Naive thymus-derived CD4-positive, alpha-beta T cell (primary cell): ENCODE results near the gene RMI1. TPM values are rescaled to one million over a fixed set of nuclear protein-coding genes. Genes with fewer than 3 reads are reported as not detected.

Experiments used
- ATAC-seq: fragments of 150-1000 bp; cut with Tn5 transposase; 2 replicates; pipeline ENCODE4 v1.10.0; 2021; ENCODE audit warnings: mild to moderate bottlenecking, moderate library complexity
- CTCF ChIA-PET: fragments of 350-600 bp; sonication (Branson Sonifier 250); formaldehyde crosslinking; loops from one replicate; lab custom pipeline; 2021; ENCODE audit warnings: antibody characterized with exemption; lab: Charles Lee
- POLR2A ChIA-PET: fragments of 350-600 bp; sonication (Branson Sonifier 250); formaldehyde crosslinking; loops from one replicate; lab custom pipeline; 2021; ENCODE audit warnings: antibody characterized with exemption, inconsistent platforms; lab: Charles Lee
- DNase-seq, 9 donors: peaks; one replicate each; pipeline versions ENCODE4 v3.0.0 to v3.0.0-alpha.2; 2020 to 2022; ENCODE audit warnings: mixed read lengths in 1 of 9
- H3K27ac ChIP-seq: one replicate; pipeline ENCODE4 v1.7.0; 2013; ENCODE audit warnings: mild to moderate bottlenecking, low read depth, low read length, moderate library complexity
- H3K27me3 ChIP-seq, 2 donors: one replicate each; pipeline ENCODE4 v1.7.0; 2013; ENCODE audit warnings: low read length in 2 of 2, mild to moderate bottlenecking in 2 of 2, moderate library complexity in 2 of 2; ENCODE audit not compliant: control insufficient read depth in 2 of 2, insufficient read depth in 2 of 2
- H3K36me3 ChIP-seq, 3 experiments: 1 replicate in 2 of 3; 2 replicates in 1 of 3; pipeline ENCODE4 v1.7.0; 2013; ENCODE audit warnings: low read length in 3 of 3, mild to moderate bottlenecking in 3 of 3, moderate library complexity in 1 of 3; ENCODE audit not compliant: insufficient read depth in 3 of 3, control insufficient read depth in 2 of 3
- H3K4me1 ChIP-seq, 2 donors: one replicate each; pipeline ENCODE4 v1.7.0; 2013; ENCODE audit warnings: low read length in 2 of 2, mild to moderate bottlenecking in 2 of 2, moderate library complexity in 1 of 2; ENCODE audit not compliant: control insufficient read depth in 2 of 2, insufficient read depth in 2 of 2
- H3K4me3 ChIP-seq: 2 replicates; pipeline ENCODE4 v1.7.0; 2013; ENCODE audit warnings: mild to moderate bottlenecking, low read length
- H3K9me3 ChIP-seq, 3 experiments: 1 replicate in 2 of 3; 2 replicates in 1 of 3; pipeline ENCODE4 v1.7.0; 2013; ENCODE audit warnings: low read length in 3 of 3; ENCODE audit not compliant: control insufficient read depth in 2 of 3
- H3K27ac Mint-ChIP-seq, 9 donors: one replicate each; pipeline ENCODE4 v1.8.0; 2020 to 2022; ENCODE audit warnings: mixed read lengths in 9 of 9, mild to moderate bottlenecking in 8 of 9, moderate library complexity in 5 of 9, inconsistent platforms in 2 of 9
- H3K27me3 Mint-ChIP-seq, 5 donors: one replicate each; pipeline ENCODE4 v1.8.0; 2021 to 2022; ENCODE audit warnings: mixed read lengths in 5 of 5, mild to moderate bottlenecking in 1 of 5
- H3K36me3 Mint-ChIP-seq, 5 donors: one replicate each; pipeline ENCODE4 v1.8.0; 2020 to 2022; ENCODE audit warnings: mixed read lengths in 5 of 5, mild to moderate bottlenecking in 3 of 5, inconsistent platforms in 1 of 5
- H3K4me1 Mint-ChIP-seq, 7 donors: one replicate each; pipeline ENCODE4 v1.8.0; 2020 to 2022; ENCODE audit warnings: mixed read lengths in 7 of 7, mild to moderate bottlenecking in 3 of 7, inconsistent platforms in 1 of 7
- H3K4me3 Mint-ChIP-seq, 10 donors: one replicate each; pipeline ENCODE4 v1.8.0; 2020 to 2022; ENCODE audit warnings: mild to moderate bottlenecking in 10 of 10, mixed read lengths in 10 of 10, moderate library complexity in 6 of 10, inconsistent platforms in 2 of 10
- H3K9me3 Mint-ChIP-seq, 11 donors: one replicate each; pipeline ENCODE4 v1.8.0; 2020 to 2022; ENCODE audit warnings: mixed read lengths in 11 of 11, mild to moderate bottlenecking in 4 of 11, inconsistent platforms in 1 of 11, moderate library complexity in 1 of 11
- intact Hi-C, 2 donors: fragments of 100-400 bp; cut with micrococcal nuclease; formaldehyde crosslinking; loops; one replicate each; pipeline ENCODE4 v1.15.1; 2023
- polyA plus RNA-seq, 2 donors: library from polyadenylated mRNA; unstranded; fragments of 300-500 nt; fragmentation: Illumina TruSeq; gene quantifications; one replicate each; pipeline ENCODE4 v1.2.3, GENCODE V29; 2021
- total RNA-seq, 6 experiments: library from RNA in 5 of 6; stranded (reverse) in 5 of 6; gene quantifications; 1 replicate in 5 of 6; 2 replicates in 1 of 6; pipeline ENCODE4 v1.2.3 and lab custom pipeline; 2021 to 2026

RMI1 gene
- total and polyA plus RNA-seq, 7 experiments from 2014 or later = 1.6 to 24.8 (median 5.8) TPM

DNA sequence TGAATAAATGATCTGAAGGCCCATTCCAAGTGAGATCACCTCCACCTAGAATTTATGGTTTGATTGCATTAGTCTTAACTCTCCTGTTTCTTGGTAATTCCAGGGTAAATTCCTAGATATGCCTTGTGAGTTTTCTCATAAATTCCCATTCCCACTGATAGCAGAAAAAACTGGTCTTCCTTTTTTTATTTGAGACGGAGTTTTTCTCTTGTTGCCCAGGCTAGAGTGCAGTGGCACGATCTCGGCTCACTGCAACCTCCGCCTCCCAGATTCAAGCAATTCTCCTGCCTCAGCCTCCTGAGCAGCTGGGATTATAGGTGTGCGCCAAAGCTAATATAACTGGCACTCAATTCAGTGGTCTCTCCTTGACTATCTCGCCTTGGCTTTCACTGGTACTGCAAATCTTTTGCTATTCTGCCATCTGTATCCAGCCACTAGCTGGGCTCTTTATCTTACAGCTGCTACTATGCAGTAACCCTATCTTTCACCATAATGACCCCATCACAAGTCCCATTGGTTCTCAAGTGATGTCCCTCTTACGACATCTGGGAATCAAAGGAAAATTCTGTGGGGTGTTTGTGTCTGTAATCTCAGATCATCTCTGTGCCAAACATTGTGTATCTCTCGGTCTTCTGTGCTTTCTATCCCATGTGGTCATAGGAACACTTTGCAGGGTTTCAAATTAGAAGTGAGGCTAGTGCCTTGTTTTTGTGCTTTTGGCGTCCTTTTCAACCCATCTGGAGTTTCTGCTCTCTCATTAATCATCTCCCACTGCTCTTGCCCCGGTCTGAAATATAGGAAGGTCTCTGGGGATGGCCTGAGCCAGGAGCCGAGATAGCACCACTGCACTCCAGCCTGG is 15.0 kb upstream of the RMI1 start:
- CTCF ChIA-PET = interaction anchor here (0.5 kb wide), 1 partner anchor 286 kb away, joined by 3 read pairs; no protein-coding TSS in a partner anchor
- peaks cover 0 to 1% (median 0%) of the 10 kb centered on the region in 11 donors for H3K9me3 Mint-ChIP-seq
- peaks cover 0 to 3% of the 10 kb centered on the region in 2 donors for H3K4me1 ChIP-seq
- no peak overlapping the region for H3K4me3 ChIP-seq
- peak in 1 of 9 donors; percentile 15 for DNase-seq
- H3K9me3 ChIP-seq = no peaks in the 10 kb centered on the region
- intact Hi-C loops = loop anchor here (1.0 to 2.0 kb wide), 2 partner anchors 8 to 13 kb away; no protein-coding TSS in a partner anchor
- H3K27me3 ChIP-seq = no peaks in the 10 kb centered on the region
- peaks cover 12 to 34% (median 30%) of the 10 kb centered on the region in 3 experiments for H3K36me3 ChIP-seq
- H3K27me3 Mint-ChIP-seq = no peaks in the 10 kb centered on the region
- H3K36me3 Mint-ChIP-seq = peaks cover 0 to 21% (median 12%) of the 10 kb centered on the region in 5 donors
- H3K27ac ChIP-seq = no peak overlapping the region
- peak; percentile 27 for ATAC-seq
- POLR2A ChIA-PET = interaction anchor here (0.8 kb wide), 1 partner anchor 19 kb away, joined by 3 read pairs; no protein-coding TSS in a partner anchor
- H3K27ac Mint-ChIP-seq = peak overlapping the region in 8 of 9 donors; percentile 3 to 84 (median 41)
- no peak overlapping the region for H3K4me3 Mint-ChIP-seq
- peaks cover 1 to 22% (median 19%) of the 10 kb centered on the region in 7 donors for H3K4me1 Mint-ChIP-seq

DNA sequence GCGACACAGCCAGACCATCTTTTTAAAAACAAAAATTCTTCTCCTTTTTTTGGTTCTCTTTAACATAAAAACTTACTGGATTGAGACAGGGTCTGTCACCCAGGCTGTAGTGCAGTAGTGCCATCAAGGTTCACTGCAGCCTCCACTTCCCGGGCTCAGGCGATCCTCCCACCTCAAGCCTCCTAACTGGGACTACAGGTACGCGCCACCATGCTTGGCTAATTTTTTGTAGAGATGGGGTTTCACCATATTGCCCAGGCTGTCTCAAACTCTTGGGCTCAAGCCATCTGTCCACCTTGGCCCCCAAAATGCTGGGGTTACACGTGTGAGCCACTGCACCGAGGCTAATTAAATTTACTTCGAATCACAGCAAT is 14.4 kb upstream of the RMI1 start:
- DNase-seq = no peak
- H3K36me3 Mint-ChIP-seq = peaks cover 0 to 27% (median 17%) of the 10 kb centered on the region in 5 donors
- no peaks in the 10 kb centered on the region for H3K27me3 Mint-ChIP-seq
- H3K4me3 Mint-ChIP-seq = no peak overlapping the region
- peaks cover 1 to 27% (median 22%) of the 10 kb centered on the region in 7 donors for H3K4me1 Mint-ChIP-seq
- Histone ChIP-seq H3K4me3 (no peak overlapping the region), H3K9me3 (no peaks in the 10 kb centered on the region), H3K4me1 (peaks cover 0 to 3% of the 10 kb centered on the region in 2 donors), H3K27ac (no peak overlapping the region), H3K27me3 (no peaks in the 10 kb centered on the region), H3K36me3 (peaks cover 16 to 40% (median 36%) of the 10 kb centered on the region in 3 experiments)
- H3K9me3 Mint-ChIP-seq = peaks cover 0 to 1% (median 0%) of the 10 kb centered on the region in 11 donors
- peak overlapping the region in 8 of 9 donors; percentile 3 to 76 (median 24) for H3K27ac Mint-ChIP-seq
- ATAC-seq = peak; percentile 26
- POLR2A ChIA-PET = interaction anchor here (1.8 kb wide), 1 partner anchor 14 kb away, joined by 9 read pairs; the partner anchor contains the start of genes HNRNPK and RMI1
- CTCF ChIA-PET = interaction anchor here (0.5 kb wide), 1 partner anchor 287 kb away, joined by 3 read pairs; no protein-coding TSS in a partner anchor
- intact Hi-C loops = no loop called here

DNA sequence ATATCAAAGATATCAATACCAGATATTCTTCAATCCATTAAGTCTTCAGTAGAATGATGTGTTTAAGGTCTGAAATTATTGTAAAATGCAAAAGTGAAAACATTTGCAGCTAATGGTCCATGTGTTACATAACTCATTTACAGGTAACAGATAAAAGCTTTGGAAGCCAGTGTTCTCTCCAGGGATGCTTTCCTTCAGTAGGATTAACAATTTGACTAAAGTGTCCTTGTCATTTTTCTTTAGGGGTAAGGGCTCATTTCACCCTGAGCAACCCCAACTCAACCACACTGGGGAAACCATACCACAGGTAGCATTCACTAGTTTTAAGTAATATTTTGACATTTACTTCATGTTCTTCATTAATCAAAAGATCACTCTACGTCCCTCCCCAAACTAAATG is 13.5 kb upstream of the RMI1 start:
- no peaks in the 10 kb centered on the region for H3K9me3 ChIP-seq
- H3K27me3 Mint-ChIP-seq = no peaks in the 10 kb centered on the region
- peaks cover 0 to 3% of the 10 kb centered on the region in 2 donors for H3K4me1 ChIP-seq
- peaks cover 6 to 36% (median 26%) of the 10 kb centered on the region in 5 donors for H3K36me3 Mint-ChIP-seq
- intact Hi-C loops = no loop called here
- H3K27ac Mint-ChIP-seq = peak overlapping the region in 8 of 9 donors; percentile 3 to 47 (median 13)
- ChIA-PET POLR2A (interaction anchor here (1.8 kb wide), 1 partner anchor 13 kb away, joined by 9 read pairs; the partner anchor contains the start of genes HNRNPK and RMI1), CTCF (no interaction called here)
- no peak overlapping the region for H3K27ac ChIP-seq
- H3K4me1 Mint-ChIP-seq = peaks cover 7 to 35% (median 25%) of the 10 kb centered on the region in 7 donors
- H3K4me3 ChIP-seq = no peak overlapping the region
- no peaks in the 10 kb centered on the region for H3K27me3 ChIP-seq
- ATAC-seq = no peak
- no peak overlapping the region for H3K4me3 Mint-ChIP-seq
- H3K9me3 Mint-ChIP-seq = peaks cover 0 to 1% (median 0%) of the 10 kb centered on the region in 11 donors
- no peak for DNase-seq
- H3K36me3 ChIP-seq = peaks cover 25 to 49% (median 45%) of the 10 kb centered on the region in 3 experiments

DNA sequence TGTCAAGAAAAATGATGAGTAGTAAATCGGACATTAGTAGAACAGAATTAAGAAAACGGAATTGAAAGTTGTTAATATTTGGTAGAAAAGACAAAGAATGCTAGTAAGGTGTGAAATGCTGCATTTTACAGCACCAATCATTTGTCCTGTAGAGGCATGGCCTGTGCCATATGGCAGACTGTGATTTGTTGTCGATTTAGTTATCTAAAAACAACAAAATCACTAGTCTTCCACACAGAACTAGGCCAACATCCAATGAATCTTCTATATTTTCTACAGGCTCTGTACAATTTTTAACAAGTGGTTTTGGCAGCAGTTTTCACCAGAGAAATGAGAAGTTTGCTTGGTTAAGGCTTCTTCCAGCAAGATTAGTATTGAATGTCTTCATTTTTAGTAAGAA is 11.0 kb upstream of the RMI1 start:
- Mint-ChIP-seq H3K36me3 (peaks cover 12 to 54% (median 35%) of the 10 kb centered on the region in 5 donors), H3K27me3 (no peaks in the 10 kb centered on the region), H3K9me3 (no peaks in the 10 kb centered on the region), H3K4me1 (peaks cover 21 to 55% (median 40%) of the 10 kb centered on the region in 7 donors), H3K4me3 (no peak overlapping the region), H3K27ac (peak overlapping the region in 2 of 9 donors; percentile 43 to 49)
- Histone ChIP-seq H3K27ac (peak overlapping the region; percentile 10), H3K36me3 (peaks cover 40 to 72% (median 70%) of the 10 kb centered on the region in 3 experiments), H3K9me3 (no peaks in the 10 kb centered on the region), H3K27me3 (no peaks in the 10 kb centered on the region), H3K4me1 (peaks cover 2 to 6% of the 10 kb centered on the region in 2 donors), H3K4me3 (no peak overlapping the region)
- ATAC-seq = no peak
- CTCF ChIA-PET = interaction anchor here (0.5 kb wide), 1 partner anchor 358 kb away, joined by 3 read pairs; no protein-coding TSS in a partner anchor
- POLR2A ChIA-PET = no interaction called here
- no peak for DNase-seq
- intact Hi-C loops = loop anchor here in 1 of 2 donors (1.0 kb wide), 1 partner anchor 10 kb away; no protein-coding TSS in a partner anchor

DNA sequence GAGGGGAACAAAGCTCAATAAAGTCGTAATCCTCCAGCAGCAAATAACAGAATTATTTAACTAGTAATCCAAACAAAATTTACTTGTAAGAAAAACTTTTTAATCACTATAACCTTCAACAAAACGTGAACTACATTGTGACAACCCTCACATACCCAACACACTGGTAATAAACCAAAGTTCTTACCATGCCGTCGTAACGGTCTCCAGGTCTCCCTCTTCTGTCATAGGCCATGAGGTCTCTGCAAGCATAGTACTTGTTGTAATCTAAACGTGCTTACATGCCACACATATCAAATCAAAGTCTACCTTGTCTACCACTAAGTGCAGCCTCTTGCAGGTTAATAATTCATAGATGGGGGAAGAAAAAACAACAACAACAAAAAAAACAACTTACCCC is 9.1 kb upstream of the RMI1 start:
- Mint-ChIP-seq H3K27ac (peak overlapping the region in 4 of 9 donors; percentile 24 to 77 (median 39)), H3K27me3 (no peaks in the 10 kb centered on the region)

DNA sequence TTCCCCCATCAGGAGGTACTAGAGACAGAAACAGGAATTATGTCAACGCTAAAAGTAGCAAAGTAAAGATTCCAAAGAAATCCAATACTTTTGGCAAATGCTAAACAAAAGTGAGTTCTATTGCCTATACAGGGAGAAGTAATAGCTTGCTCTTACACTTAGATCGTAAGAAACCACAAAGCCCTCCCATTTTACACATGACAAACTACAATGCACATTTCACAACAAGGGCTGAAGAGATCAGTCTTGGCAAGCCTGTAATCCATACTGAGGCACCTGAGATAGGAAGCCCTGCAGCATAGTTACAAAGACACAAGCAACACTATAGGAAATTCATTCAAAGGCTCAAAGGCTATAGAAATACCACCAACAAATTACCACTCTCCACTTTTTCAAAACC is 8.3 kb upstream of the RMI1 start:
- intact Hi-C loops = no loop called here
- Mint-ChIP-seq H3K27me3 (no peaks in the 10 kb centered on the region), H3K36me3 (peaks cover 22 to 78% (median 56%) of the 10 kb centered on the region in 5 donors), H3K27ac (peak overlapping the region in 6 of 9 donors; percentile 34 to 77 (median 51)), H3K9me3 (peaks cover 0 to 1% (median 0%) of the 10 kb centered on the region in 11 donors), H3K4me1 (peaks cover 41 to 82% (median 57%) of the 10 kb centered on the region in 7 donors), H3K4me3 (peak overlapping the region in 2 of 10 donors; percentile 16 to 22)
- Histone ChIP-seq H3K27ac (peak overlapping the region; percentile 44), H3K27me3 (no peaks in the 10 kb centered on the region), H3K36me3 (peaks cover 54 to 91% (median 86%) of the 10 kb centered on the region in 3 experiments), H3K9me3 (no peaks in the 10 kb centered on the region), H3K4me3 (no peak overlapping the region), H3K4me1 (peaks cover 27 to 30% of the 10 kb centered on the region in 2 donors)
- DNase-seq (no peak), ATAC-seq (no peak)
- ChIA-PET POLR2A (interaction anchor here (1.0 to 1.9 kb wide), 4 partner anchors 8 to 52 kb away, joined by 3 to 12 read pairs (median 4); partner anchors contain the start of genes HNRNPK, KIF27 and RMI1), CTCF (interaction anchor here (0.6 to 1.2 kb wide), 2 partner anchors 12 to 357 kb away, joined by 3 read pairs; no protein-coding TSS in a partner anchor)

More for the DNA sequence above, 9.1 kb upstream of the RMI1 start:
- peaks cover 38 to 74% (median 55%) of the 10 kb centered on the region in 7 donors for H3K4me1 Mint-ChIP-seq
- peaks cover 0 to 1% (median 0%) of the 10 kb centered on the region in 11 donors for H3K9me3 Mint-ChIP-seq
- peaks cover 22 to 71% (median 52%) of the 10 kb centered on the region in 5 donors for H3K36me3 Mint-ChIP-seq
- no peak overlapping the region for H3K27ac ChIP-seq
- no peak for ATAC-seq
- peaks cover 19 to 23% of the 10 kb centered on the region in 2 donors for H3K4me1 ChIP-seq
- no peaks in the 10 kb centered on the region for H3K27me3 ChIP-seq
- H3K36me3 ChIP-seq = peaks cover 54 to 88% (median 88%) of the 10 kb centered on the region in 3 experiments
- POLR2A ChIA-PET = interaction anchor here (1.9 kb wide), 1 partner anchor 9 kb away, joined by 12 read pairs; the partner anchor contains the start of genes HNRNPK and RMI1
- no peak overlapping the region for H3K4me3 Mint-ChIP-seq
- H3K9me3 ChIP-seq = no peaks in the 10 kb centered on the region
- intact Hi-C loops = loop anchor here in 1 of 2 donors (1.0 kb wide), 1 partner anchor 8 kb away; no protein-coding TSS in a partner anchor
- H3K4me3 ChIP-seq = no peak overlapping the region
- CTCF ChIA-PET = no interaction called here
- no peak for DNase-seq
